GM23338 (cell line): ENCODE data around the gene CCDC134. TPM values are rescaled to one million over a fixed set of nuclear protein-coding genes. Genes with fewer than 3 reads are reported as not detected.

Source experiments
- ATAC-seq: fragments of 200-7000 bp; cut with Tn5 transposase; 3 replicates; pipeline ENCODE4 v1.9.1; 2020
- DNase-seq: peaks from one replicate; pipeline ENCODE4 v3.0.0-alpha.2; 2015; ENCODE audit warnings: low spot score
- H2AFZ ChIP-seq: fragments of 200-600 bp; sonication (generic); 2 replicates; pipeline ENCODE4 v1.8.0; 2016; ENCODE audit warnings: antibody characterized with exemption, mild to moderate bottlenecking, moderate library complexity
- H3F3A ChIP-seq: fragments of 200-600 bp; sonication (generic); replicated peaks from 2 replicates; pipeline ENCODE4 v1.8.0; 2017; ENCODE audit warnings: antibody characterized with exemption, mixed run types, low read depth
- H3K27ac ChIP-seq: fragments of 200-600 bp; sonication (generic); 2 replicates; pipeline ENCODE4 v1.6.1; 2016; ENCODE audit warnings: low read depth
- H3K27me3 ChIP-seq: fragments of 200-600 bp; sonication (generic); 2 replicates; pipeline ENCODE4 v1.8.0; 2016; ENCODE audit warnings: mild to moderate bottlenecking, mixed run types, moderate library complexity; ENCODE audit not compliant: insufficient read depth
- H3K36me3 ChIP-seq: fragments of 200-600 bp; sonication (generic); 2 replicates; pipeline ENCODE4 v1.8.0; 2016; ENCODE audit warnings: mild to moderate bottlenecking; ENCODE audit not compliant: insufficient read depth
- H3K4me1 ChIP-seq: fragments of 200-600 bp; sonication (generic); 2 replicates; pipeline ENCODE4 v1.8.0; 2016; ENCODE audit warnings: mild to moderate bottlenecking, moderate library complexity; ENCODE audit not compliant: insufficient read depth
- H3K4me2 ChIP-seq: fragments of 200-600 bp; sonication (generic); 2 replicates; pipeline ENCODE4 v1.7.1; 2017; ENCODE audit warnings: mixed run types
- H3K4me3 ChIP-seq: fragments of 200-600 bp; sonication (generic); 2 replicates; pipeline ENCODE4 v1.6.1; 2016; ENCODE audit warnings: mixed run types
- H3K79me2 ChIP-seq: fragments of 200-600 bp; sonication (generic); replicated peaks from 2 replicates; pipeline ENCODE4 v1.8.0; 2017; ENCODE audit warnings: mild to moderate bottlenecking; ENCODE audit not compliant: insufficient read depth
- H3K9me2 ChIP-seq: fragments of 200-600 bp; sonication (generic); 2 replicates; pipeline ENCODE4 v1.8.0; 2017; ENCODE audit not compliant: insufficient read depth
- H4K20me1 ChIP-seq: fragments of 200-600 bp; sonication (generic); replicated peaks from 2 replicates; pipeline ENCODE4 v1.8.0; 2017; ENCODE audit warnings: mild to moderate bottlenecking; ENCODE audit not compliant: insufficient read depth
- H3K27ac Mint-ChIP-seq: 2 replicates; pipeline ENCODE4 v1.8.0; 2020; ENCODE audit warnings: inconsistent platforms, mild to moderate bottlenecking, moderate library complexity, mixed read lengths
- H3K27me3 Mint-ChIP-seq: 3 replicates; pipeline ENCODE4 v1.8.0; 2022; ENCODE audit warnings: low read depth, mild to moderate bottlenecking, moderate library complexity, mixed read lengths, inconsistent platforms; ENCODE audit not compliant: insufficient read depth, poor library complexity
- H3K36me3 Mint-ChIP-seq: 3 replicates; pipeline ENCODE4 v1.8.0; 2021; ENCODE audit warnings: low read depth, mild to moderate bottlenecking, inconsistent platforms, moderate library complexity, mixed read lengths
- H3K4me1 Mint-ChIP-seq: 3 replicates; pipeline ENCODE4 v1.8.0; 2020; ENCODE audit warnings: mild to moderate bottlenecking, inconsistent platforms, mixed read lengths
- H3K4me3 Mint-ChIP-seq: 3 replicates; pipeline ENCODE4 v1.8.0; 2021; ENCODE audit warnings: moderate library complexity, mild to moderate bottlenecking, inconsistent platforms, mixed read lengths
- H3K9me3 Mint-ChIP-seq: 3 replicates; pipeline ENCODE4 v1.8.0; 2020; ENCODE audit warnings: moderate library complexity, mild to moderate bottlenecking, inconsistent platforms, mixed read lengths
- CREB1 ChIP-seq: fragments of 250-450 bp; sonication (Bioruptor Pico); IDR thresholded peaks from 2 replicates; pipeline ENCODE4 v1.5.0; 2020; ENCODE audit warnings: low read depth, mild to moderate bottlenecking, moderate library complexity
- ETS1 ChIP-seq: IDR thresholded peaks from 2 replicates; pipeline ENCODE4 v1.6.1; 2016; ENCODE audit warnings: antibody characterized with exemption
- EZH2 ChIP-seq: fragments of 200-600 bp; sonication (generic); IDR thresholded peaks from one replicate; pipeline ENCODE4 v1.8.0; 2017; ENCODE audit warnings: antibody characterized with exemption, mild to moderate bottlenecking, low read depth; ENCODE audit not compliant: unreplicated experiment
- EZH2phosphoT487 ChIP-seq: fragments of 200-600 bp; sonication (generic); IDR thresholded peaks from one replicate; pipeline ENCODE4 v1.8.1; 2018; ENCODE audit warnings: antibody characterized with exemption; ENCODE audit not compliant: unreplicated experiment
- JUNB ChIP-seq: IDR thresholded peaks from one replicate; pipeline ENCODE4 v1.6.1; 2016; ENCODE audit warnings: antibody characterized with exemption; ENCODE audit not compliant: unreplicated experiment
- NANOG ChIP-seq: IDR thresholded peaks from 2 replicates; pipeline ENCODE4 v1.6.1; 2016; ENCODE audit warnings: antibody characterized with exemption, borderline replicate concordance
- POLR2AphosphoS5 ChIP-seq: IDR thresholded peaks from 2 replicates; pipeline ENCODE4 v1.6.1; 2016; ENCODE audit warnings: antibody characterized with exemption, low read depth
- REST ChIP-seq: IDR thresholded peaks from one replicate; pipeline ENCODE4 v1.6.1; 2018; ENCODE audit warnings: antibody characterized with exemption; ENCODE audit not compliant: unreplicated experiment
- STAT1 ChIP-seq: IDR thresholded peaks from one replicate; pipeline ENCODE4 v1.6.1; 2016; ENCODE audit warnings: antibody characterized with exemption; ENCODE audit not compliant: unreplicated experiment
- ZNF114 ChIP-seq: fragments of 250-450 bp; sonication (Bioruptor Pico); IDR thresholded peaks from 2 replicates; pipeline ENCODE4 v1.5.0; 2020; ENCODE audit warnings: mild to moderate bottlenecking, moderate library complexity
- ZNF331 ChIP-seq: fragments of 250-450 bp; sonication (Bioruptor Pico); IDR thresholded peaks from 2 replicates; pipeline ENCODE4 v1.5.0; 2020; ENCODE audit warnings: low read depth, mild to moderate bottlenecking, moderate library complexity
- ZNF462 ChIP-seq: fragments of 250-450 bp; sonication (Bioruptor Pico); IDR thresholded peaks from 2 replicates; pipeline ENCODE4 v1.5.0; 2020; ENCODE audit warnings: mild to moderate bottlenecking, moderate library complexity
- polyA plus RNA-seq: library from polyadenylated mRNA; unstranded; fragments of >200 nt; fragmentation: Nextera tagmentation; extraction: Ambion mirVana; gene quantifications from 2 replicates; pipeline ENCODE4 v1.2.1, GENCODE V29; 2016
- total RNA-seq: library from RNA; depleted of rRNA; stranded (reverse); fragments of >200 nt; shearing (Covaris generic); gene quantifications from 2 replicates; pipeline ENCODE4 v1.2.3, GENCODE V29; 2014

The CCDC134 gene
- total and polyA plus RNA-seq, 2 experiments from 2014 or later, result 2.7 to 24.5 TPM

- TF ChIP-seq ZNF462, result no peak
- no peak for TF ChIP-seq EZH2
- no peak for TF ChIP-seq ETS1
- no peak for TF ChIP-seq JUNB
Measured at GRCh38 chr22:41842996-41843970, 42.8 kb downstream of the CCDC134 start (continued).

- Histone ChIP-seq H3K27ac (peak overlapping the region; percentile 77; the same call in 1 of the 2 replicates), H3F3A (peaks cover 17% of the 10 kb centered on the region), H3K4me2 (peak overlapping the region; percentile 66), H3K36me3 (0 out of 2 replicates have a peak, but pooled peaks cover 8% of the 10 kb centered on the region), H2AFZ (no peak overlapping the region), H3K9me2 (no peaks in the 10 kb centered on the region), H3K79me2 (peaks cover 100% of the 10 kb centered on the region), H3K27me3 (no peaks in the 10 kb centered on the region), H3K4me3 (peak overlapping the region; percentile 21; the same call in 1 of the 2 replicates), H4K20me1 (peaks cover 81% of the 10 kb centered on the region), H3K4me1 (peaks cover 57% of the 10 kb centered on the region)
- ATAC-seq (no peak), DNase-seq (no peak)
- H3K9me3 Mint-ChIP-seq, result no peaks in the 10 kb centered on the region
- H3K36me3 Mint-ChIP-seq, result peaks cover 23% of the 10 kb centered on the region
- peak overlapping the region; percentile 31 for H3K27ac Mint-ChIP-seq
- H3K4me1 Mint-ChIP-seq, result peaks cover 51% of the 10 kb centered on the region
- peak overlapping the region; percentile 21; the same call in 1 of the 3 replicates for H3K4me3 Mint-ChIP-seq
- H3K27me3 Mint-ChIP-seq, result peaks cover 12% of the 10 kb centered on the region
- TF ChIP-seq REST (no peak), POLR2AphosphoS5 (no peak), ETS1 (no peak), STAT1 (no peak), ZNF114 (CRISPR knock-in tag) (no peak), EZH2 (no peak), NANOG (no peak), EZH2phosphoT487 (no peak), CREB1 (CRISPR knock-in tag) (no peak), ZNF331 (CRISPR knock-in tag) (no peak)
Measured at GRCh38 chr22:41844036-41844435, 43.6 kb downstream of the CCDC134 start.
